Neural cell (in vitro differentiated cells): ENCODE results near the gene EMC6.

Experiments used
- EZH2 ChIP-seq: fragments of 200-600, 300-800 bp; shearing (Covaris generic), sonication (generic); IDR thresholded peaks from 2 replicates; pipeline ENCODE4 v1.6.1; 2014; ENCODE audit warnings: antibody characterized with exemption, low read length, borderline replicate concordance, mild to moderate bottlenecking; ENCODE audit not compliant: insufficient read depth, poor library complexity, severe bottlenecking
- MXI1 ChIP-seq: fragments of 450-650 bp; conservative IDR thresholded peaks from 2 replicates; pipeline ENCODE4 v1.6.1; 2014; ENCODE audit warnings: antibody characterized with exemption, mild to moderate bottlenecking; ENCODE audit not compliant: poor library complexity, severe bottlenecking
- POLR2AphosphoS5 ChIP-seq: IDR thresholded peaks from 2 replicates; pipeline ENCODE4 v1.6.1; 2012
- RAD21 ChIP-seq: fragments of 450-650 bp; conservative IDR thresholded peaks from 2 replicates; pipeline ENCODE4 v1.6.1; 2014; ENCODE audit warnings: antibody characterized with exemption, mild to moderate bottlenecking, moderate library complexity
- SMC3 ChIP-seq: fragments of 450-650 bp; conservative IDR thresholded peaks from 2 replicates; pipeline ENCODE4 v1.6.1; 2014; ENCODE audit warnings: antibody characterized with exemption, mild to moderate bottlenecking, moderate library complexity; ENCODE audit not compliant: poor library complexity
- TAF1 ChIP-seq: IDR thresholded peaks from 2 replicates; pipeline ENCODE4 v1.6.1; 2012; ENCODE audit warnings: low read depth
- TF ChIP-seq, protein P1 (sequence below): IDR thresholded peaks from 2 replicates; pipeline ENCODE4 v1.6.1; 2012; ENCODE audit warnings: borderline replicate concordance
- TF ChIP-seq, protein P2 (sequence below): fragments of 450-650 bp; IDR thresholded peaks from 2 replicates; pipeline ENCODE4 v1.5.1; 2014; ENCODE audit warnings: antibody characterized with exemption, mild to moderate bottlenecking, moderate library complexity; ENCODE audit not compliant: poor library complexity, severe bottlenecking

DNA sequence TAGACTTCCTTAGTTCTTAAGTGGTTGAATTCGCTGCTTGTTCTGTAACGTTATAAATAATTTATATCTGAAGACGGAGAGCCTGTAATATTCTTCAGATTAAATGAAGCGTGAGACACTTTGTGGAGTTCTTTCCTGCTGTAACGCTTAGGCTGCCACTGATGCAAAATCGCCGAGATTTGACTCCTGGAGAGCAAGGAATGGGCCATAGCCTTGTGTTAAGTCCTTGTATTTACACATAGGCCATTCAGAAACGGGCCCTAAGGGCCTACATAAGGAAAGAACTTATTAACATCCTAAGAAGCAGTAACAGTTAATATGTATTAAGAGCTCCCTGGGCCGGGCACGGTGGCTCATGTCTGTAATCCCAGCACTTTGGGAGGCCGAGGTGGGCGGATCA, 936 bp downstream of the EMC6 start:
- no peak for TF ChIP-seq EZH2
- no peak for TF ChIP-seq POLR2AphosphoS5
- TF ChIP-seq, protein P1, sequence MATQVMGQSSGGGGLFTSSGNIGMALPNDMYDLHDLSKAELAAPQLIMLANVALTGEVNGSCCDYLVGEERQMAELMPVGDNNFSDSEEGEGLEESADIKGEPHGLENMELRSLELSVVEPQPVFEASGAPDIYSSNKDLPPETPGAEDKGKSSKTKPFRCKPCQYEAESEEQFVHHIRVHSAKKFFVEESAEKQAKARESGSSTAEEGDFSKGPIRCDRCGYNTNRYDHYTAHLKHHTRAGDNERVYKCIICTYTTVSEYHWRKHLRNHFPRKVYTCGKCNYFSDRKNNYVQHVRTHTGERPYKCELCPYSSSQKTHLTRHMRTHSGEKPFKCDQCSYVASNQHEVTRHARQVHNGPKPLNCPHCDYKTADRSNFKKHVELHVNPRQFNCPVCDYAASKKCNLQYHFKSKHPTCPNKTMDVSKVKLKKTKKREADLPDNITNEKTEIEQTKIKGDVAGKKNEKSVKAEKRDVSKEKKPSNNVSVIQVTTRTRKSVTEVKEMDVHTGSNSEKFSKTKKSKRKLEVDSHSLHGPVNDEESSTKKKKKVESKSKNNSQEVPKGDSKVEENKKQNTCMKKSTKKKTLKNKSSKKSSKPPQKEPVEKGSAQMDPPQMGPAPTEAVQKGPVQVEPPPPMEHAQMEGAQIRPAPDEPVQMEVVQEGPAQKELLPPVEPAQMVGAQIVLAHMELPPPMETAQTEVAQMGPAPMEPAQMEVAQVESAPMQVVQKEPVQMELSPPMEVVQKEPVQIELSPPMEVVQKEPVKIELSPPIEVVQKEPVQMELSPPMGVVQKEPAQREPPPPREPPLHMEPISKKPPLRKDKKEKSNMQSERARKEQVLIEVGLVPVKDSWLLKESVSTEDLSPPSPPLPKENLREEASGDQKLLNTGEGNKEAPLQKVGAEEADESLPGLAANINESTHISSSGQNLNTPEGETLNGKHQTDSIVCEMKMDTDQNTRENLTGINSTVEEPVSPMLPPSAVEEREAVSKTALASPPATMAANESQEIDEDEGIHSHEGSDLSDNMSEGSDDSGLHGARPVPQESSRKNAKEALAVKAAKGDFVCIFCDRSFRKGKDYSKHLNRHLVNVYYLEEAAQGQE: no peak
- TF ChIP-seq, protein P2, sequence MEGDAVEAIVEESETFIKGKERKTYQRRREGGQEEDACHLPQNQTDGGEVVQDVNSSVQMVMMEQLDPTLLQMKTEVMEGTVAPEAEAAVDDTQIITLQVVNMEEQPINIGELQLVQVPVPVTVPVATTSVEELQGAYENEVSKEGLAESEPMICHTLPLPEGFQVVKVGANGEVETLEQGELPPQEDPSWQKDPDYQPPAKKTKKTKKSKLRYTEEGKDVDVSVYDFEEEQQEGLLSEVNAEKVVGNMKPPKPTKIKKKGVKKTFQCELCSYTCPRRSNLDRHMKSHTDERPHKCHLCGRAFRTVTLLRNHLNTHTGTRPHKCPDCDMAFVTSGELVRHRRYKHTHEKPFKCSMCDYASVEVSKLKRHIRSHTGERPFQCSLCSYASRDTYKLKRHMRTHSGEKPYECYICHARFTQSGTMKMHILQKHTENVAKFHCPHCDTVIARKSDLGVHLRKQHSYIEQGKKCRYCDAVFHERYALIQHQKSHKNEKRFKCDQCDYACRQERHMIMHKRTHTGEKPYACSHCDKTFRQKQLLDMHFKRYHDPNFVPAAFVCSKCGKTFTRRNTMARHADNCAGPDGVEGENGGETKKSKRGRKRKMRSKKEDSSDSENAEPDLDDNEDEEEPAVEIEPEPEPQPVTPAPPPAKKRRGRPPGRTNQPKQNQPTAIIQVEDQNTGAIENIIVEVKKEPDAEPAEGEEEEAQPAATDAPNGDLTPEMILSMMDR: no peak
- TF ChIP-seq TAF1: no peak
- TF ChIP-seq MXI1: no peak
- TF ChIP-seq RAD21: no peak
- no peak for TF ChIP-seq SMC3
